Measurements from ENCODE around the gene PMAIP1. TPM values are rescaled to one million over a fixed set of nuclear protein-coding genes. Genes with fewer than 3 reads are reported as not detected.

PMAIP1 gene
- total and polyA plus RNA-seq, 2 of the 8 experiments (the other 6 are each of a cell fraction or from before 2014, with no cell fraction given) = 51.7 to 84.1 TPM

DNA sequence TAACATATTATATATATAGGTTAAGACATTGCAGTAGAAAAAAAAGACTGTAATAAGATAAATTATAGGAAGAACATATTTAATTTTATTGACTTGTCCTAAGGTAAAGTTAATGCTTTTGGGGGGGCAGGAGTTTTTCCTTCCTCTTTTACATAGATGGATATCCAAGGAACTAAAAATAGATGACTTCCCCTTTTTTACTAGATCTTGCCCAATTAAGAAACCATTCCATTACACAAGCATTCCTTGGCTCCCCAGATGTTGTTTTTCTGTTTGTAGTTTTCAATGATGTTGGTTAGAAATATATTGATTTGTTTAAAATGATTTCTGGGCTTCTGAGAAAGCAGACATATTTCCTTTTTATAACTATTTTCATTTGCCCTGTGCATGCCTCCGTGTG is 22.4 kb upstream of the PMAIP1 start:
- Histone ChIP-seq H3K27ac (ENCODE audit: low read depth, low read length) (no peak overlapping the region), H2BK5ac (ENCODE audit: low read depth, low read length) (no peak overlapping the region), H3K27me3 (replicated peaks in 1 of 4; ENCODE audit: control insufficient read depth in 3 of 4, extremely low read depth in 1 of 4, insufficient read depth in 3 of 4, low read length in 3 of 4) (no peaks in the 10 kb centered on the region), H3K4ac (replicated peaks; ENCODE audit: insufficient read length, low read depth, low read length) (no peak overlapping the region), H3K14ac (ENCODE audit: insufficient read length) (no peak overlapping the region), H4K91ac (replicated peaks; ENCODE audit: insufficient read length, low read length) (no peak overlapping the region), H3K23ac (ENCODE audit: insufficient read length) (no peak overlapping the region), H3K4me3 (ENCODE audit: extremely low read depth in 1 of 4, insufficient read depth in 2 of 4, low read depth in 3 of 4, low read length in 4 of 4) (no peak overlapping the region), H3K36me3 (ENCODE audit: control insufficient read depth in 2 of 4, insufficient read depth in 4 of 4, low read length in 3 of 4) (no peaks in the 10 kb centered on the region), H2AFZ (ENCODE audit: low read length) (no peak overlapping the region), H4K5ac (ENCODE audit: insufficient read length, low read depth, low read length) (no peak overlapping the region), H2BK20ac (ENCODE audit: low read length) (no peak overlapping the region), H3K4me2 (ENCODE audit: insufficient read depth in 1 of 2, low read depth in 2 of 2, low read length in 2 of 2) (no peak overlapping the region), H3K4me1 (replicated peaks in 1 of 4; ENCODE audit: control insufficient read depth in 3 of 4, insufficient read depth in 4 of 4, low read length in 3 of 4) (peaks cover 0 to 11% (median 6%) of the 10 kb centered on the region in 4 experiments; a peak in 4 of 7 replicates), H4K8ac (ENCODE audit: extremely low read depth, insufficient read depth, low read length) (no peak overlapping the region), H2AK5ac (ENCODE audit: low read depth, low read length) (no peak overlapping the region), H4K20me1 (replicated peaks in 1 of 2; ENCODE audit: control insufficient read depth in 1 of 2, insufficient read depth in 2 of 2, low read length in 2 of 2) (no peaks in the 10 kb centered on the region), H2BK15ac (ENCODE audit: low read length) (no peak overlapping the region), H2BK120ac (replicated peaks; ENCODE audit: low read depth, low read length) (no peak overlapping the region), H3K9me3 (ENCODE audit: insufficient read depth in 2 of 2, low read depth in 1 of 2, low read length in 1 of 2) (no peaks in the 10 kb centered on the region), H3K79me2 (ENCODE audit: control insufficient read depth in 1 of 2, insufficient read depth in 2 of 2, low read length in 2 of 2) (no peaks in the 10 kb centered on the region), H2BK12ac (ENCODE audit: low read depth, low read length) (no peak overlapping the region), H3K18ac (ENCODE audit: extremely low read depth, low read length) (no peak overlapping the region), H3K79me1 (ENCODE audit: low read depth, low read length) (no peaks in the 10 kb centered on the region), H3K56ac (replicated peaks; ENCODE audit: insufficient read length, low read depth, low read length) (no peak overlapping the region), H3K23me2 (ENCODE audit: low read depth, low read length) (no peaks in the 10 kb centered on the region; the same call in 1 of the 2 replicates), H3K9ac (replicated peaks in 1 of 4; ENCODE audit: extremely low read depth in 1 of 4, low read depth in 3 of 4, low read length in 3 of 4) (no peak overlapping the region)
- ChIA-PET CTCF (ENCODE audit: partially characterized antibody) (interaction anchor here (1.2 kb wide), 2 partner anchors 15 to 111 kb away, joined by 3 to 4 read pairs; no protein-coding TSS in a partner anchor), POLR2A (ENCODE audit: partially characterized antibody) (interaction anchor here (0.6 to 9.8 kb wide), 3 partner anchors 13 to 23 kb away, joined by 3 to 72 read pairs (median 4); partner anchors contain the start of gene PMAIP1)
- TF ChIP-seq KDM5A (IDR thresholded peaks at IDR 0.05; ENCODE audit: low read length) = no peak
- TF ChIP-seq HDAC6 (IDR thresholded peaks at IDR 0.05; ENCODE audit: low read depth, low read length) = no peak
- TF ChIP-seq E2F6 (IDR thresholded peaks at IDR 0.05) = no peak
- TF ChIP-seq EZH2 (IDR thresholded peaks at IDR 0.05; ENCODE audit: low read depth, low read length, severe bottlenecking) = no peak
- TF ChIP-seq RBBP5 (IDR thresholded peaks at IDR 0.05; ENCODE audit: borderline replicate concordance, low read depth, low read length) = no peak
- TF ChIP-seq BACH1 (IDR thresholded peaks at IDR 0.05; ENCODE audit: low read length) = no peak
- no peak for TF ChIP-seq JUND (IDR thresholded peaks at IDR 0.05; ENCODE audit: low read length)
- no peak for TF ChIP-seq YY1 (IDR thresholded peaks at IDR 0.05; ENCODE audit: low read depth, low read length)
- TF ChIP-seq MAFK (IDR thresholded peaks at IDR 0.05; ENCODE audit: low read depth, low read length) = no peak
- TF ChIP-seq KDM4A (IDR thresholded peaks at IDR 0.05; ENCODE audit: low read depth, low read length, severe bottlenecking) = no peak
- 63% methylated on average over 1 of the region's 1 CpG; no CpG with 5 or more reads in 1 of the 2 experiments for WGBS, 2 experiments (ENCODE audit: extremely low coverage in 1 of 2, insufficient coverage in 1 of 2, insufficient read length in 1 of 2, insufficient replicate concordance in 2 of 2, low coverage in 1 of 2, low lambda C conversion rate in 2 of 2, missing lambda C conversion rate in 1 of 2)
- FAIRE-seq (no peak), DNase-seq (ENCODE audit: low read depth in 1 of 2, low spot score in 2 of 2) (no peak)
